Endothelial cell of hepatic sinusoid (primary cell): Measurements from ENCODE around the gene GLUD1.
"Not testable (repeated sequence)": the region's sequence is repeated elsewhere in the genome, so short reads cannot be mapped to it uniquely, and the experiment has no call there.

Experiments used
- in situ Hi-C: cut with HindIII; loops from 2 replicates; pipeline ENCODE4 v1.10.0; 2017; ENCODE audit warnings: low sequenced_read_pairs

GLUD1 gene

DNA sequence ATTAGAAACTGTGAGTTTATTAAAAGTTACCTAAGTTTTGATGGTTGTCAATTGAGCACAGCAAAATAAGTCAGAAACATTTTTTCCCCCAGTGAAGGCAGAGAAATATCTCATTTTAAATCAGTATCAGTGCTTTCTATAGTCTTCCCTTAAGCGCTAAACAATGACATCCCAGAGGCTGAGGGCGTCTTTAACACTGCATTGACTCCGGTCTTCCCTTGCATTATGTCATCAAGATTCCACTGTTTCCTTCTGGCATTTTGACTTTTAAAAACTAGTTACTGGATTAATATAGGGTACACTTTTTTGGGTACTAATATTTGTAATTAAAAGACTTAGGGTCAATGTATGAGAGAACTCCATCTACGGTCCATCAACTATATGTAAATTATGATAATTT lies 3.9 kb downstream of the GLUD1 start:
- in situ Hi-C loops = no loop called here

DNA sequence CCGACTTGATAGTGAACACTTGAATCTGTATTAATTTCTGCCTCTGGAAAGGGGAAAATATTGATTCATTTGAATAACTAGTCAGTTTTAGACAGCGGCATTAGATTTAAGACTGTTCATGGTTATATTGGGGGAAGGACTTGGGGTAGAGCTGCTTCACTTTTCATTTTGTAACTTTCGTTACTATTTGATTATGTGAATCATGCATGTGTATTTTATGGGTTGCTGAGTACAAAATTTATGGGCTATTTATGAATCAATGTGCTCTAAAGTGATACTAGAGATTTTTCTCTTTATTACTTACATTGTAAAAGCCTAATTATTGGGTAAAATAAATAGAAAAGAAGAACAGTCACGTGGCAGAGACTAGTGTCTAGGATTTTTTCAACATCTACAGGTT lies 4.9 kb downstream of the GLUD1 start:
- in situ Hi-C loops = no loop called here

- in situ Hi-C loops = no loop called here
Observed at GRCh38 chr10:87085537-87085936, 9.1 kb downstream of the GLUD1 start.

DNA sequence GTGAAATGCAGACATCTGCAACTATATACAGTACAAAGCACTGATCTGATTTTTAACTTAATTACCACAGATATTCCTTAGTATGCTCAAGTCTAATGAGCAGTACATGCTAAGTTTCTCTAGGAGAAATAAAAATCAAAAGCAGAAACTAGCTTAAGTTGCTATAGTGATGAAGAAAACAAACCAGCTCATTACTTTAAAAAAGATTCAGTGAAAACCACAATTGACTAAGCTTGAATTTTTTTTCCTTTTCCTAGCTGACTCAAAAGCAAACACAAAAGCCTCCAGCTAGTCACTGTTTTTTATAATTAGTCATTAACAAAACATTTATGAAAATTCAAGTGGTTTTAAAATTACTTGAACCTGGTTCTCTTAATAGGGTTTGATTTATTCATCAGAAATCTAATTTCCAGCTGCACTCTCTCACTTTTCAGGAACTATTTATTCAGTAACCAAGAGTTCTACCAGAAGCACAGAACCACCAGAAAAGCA lies 10.3 kb downstream of the GLUD1 start:
- in situ Hi-C loops = not testable (repeated sequence)

GRCh38 chr10:87083576-87084290 lies 10.9 kb downstream of the GLUD1 start:
- in situ Hi-C loops = not testable (repeated sequence)

DNA sequence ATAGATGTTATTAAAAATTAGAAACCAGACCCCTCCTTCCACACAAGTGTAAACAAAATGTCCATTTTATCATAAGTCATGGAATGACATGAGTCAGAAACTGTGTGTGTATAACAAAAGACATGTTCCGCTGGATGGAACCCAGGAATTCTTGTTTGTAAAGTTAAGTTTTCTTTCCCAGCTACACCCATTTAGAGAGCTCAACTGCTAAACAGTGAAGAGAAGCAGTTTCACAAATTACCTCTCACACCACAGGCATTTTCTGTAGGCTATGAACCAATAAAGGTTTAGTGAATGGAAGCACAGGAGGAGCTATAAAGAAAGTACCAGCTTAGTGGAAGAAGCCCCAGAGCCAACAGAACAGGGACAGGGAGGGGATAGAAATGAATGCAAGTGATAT lies 12.4 kb downstream of the GLUD1 start:
- in situ Hi-C loops = not testable (repeated sequence)

- in situ Hi-C loops = not testable (repeated sequence)
Observed at GRCh38 chr10:87081574-87081973, 13.1 kb downstream of the GLUD1 start.

DNA sequence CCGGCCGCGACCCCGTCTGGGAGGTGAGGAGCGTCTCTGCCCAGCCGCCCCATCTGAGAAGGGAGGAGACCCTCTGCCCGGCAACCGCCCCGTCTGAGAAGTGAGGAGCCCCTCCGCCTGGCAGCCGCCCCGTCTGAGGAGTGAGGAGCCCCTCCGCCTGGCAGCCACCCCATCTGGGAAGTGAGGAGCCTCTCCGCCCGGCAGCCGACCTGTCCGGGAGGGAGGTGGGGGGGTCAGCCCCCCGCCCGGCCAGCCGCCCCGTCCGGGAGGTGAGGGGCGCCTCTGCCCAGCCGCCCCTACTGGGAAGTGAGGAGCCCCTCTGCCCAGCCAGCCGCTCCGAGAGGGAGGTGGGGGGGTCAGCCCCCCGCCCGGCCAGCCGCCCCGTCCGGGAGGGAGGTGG lies 14.0 kb downstream of the GLUD1 start:
- in situ Hi-C loops = not testable (repeated sequence)

DNA sequence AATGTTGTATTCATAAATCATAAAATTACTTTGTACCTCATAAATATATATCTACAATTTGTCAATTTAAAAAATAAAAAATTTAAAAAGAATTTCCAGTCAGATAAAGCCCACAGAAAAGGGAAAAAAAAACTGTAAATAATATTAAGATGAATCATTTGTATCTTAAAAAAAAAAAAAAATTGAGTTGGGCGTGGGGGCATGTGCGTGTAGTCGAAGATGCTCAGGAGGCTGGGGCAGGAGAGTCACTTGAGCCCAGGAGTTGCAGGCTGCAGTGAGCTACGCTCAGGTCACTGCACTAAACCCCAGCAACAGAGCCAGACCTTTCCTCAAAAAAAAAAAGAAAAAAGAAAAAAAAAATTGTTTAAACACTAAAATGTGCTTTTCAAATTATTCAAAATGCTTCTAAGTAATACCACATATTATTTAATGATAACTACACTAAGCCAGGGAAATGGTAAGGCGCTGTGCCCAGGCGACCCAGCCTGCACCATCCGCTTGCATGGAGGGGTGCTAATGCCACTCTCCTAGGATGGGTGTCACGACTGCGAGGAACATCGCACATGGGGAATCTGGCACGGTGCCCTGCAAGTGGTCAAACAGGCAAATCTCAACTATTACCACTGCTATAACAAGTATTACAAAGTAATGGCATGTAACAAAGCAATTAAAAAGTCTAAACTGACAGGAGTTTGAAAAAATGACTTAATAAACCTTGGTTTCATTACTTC lies 15.4 kb downstream of the GLUD1 start:
- in situ Hi-C loops = no loop called here

DNA sequence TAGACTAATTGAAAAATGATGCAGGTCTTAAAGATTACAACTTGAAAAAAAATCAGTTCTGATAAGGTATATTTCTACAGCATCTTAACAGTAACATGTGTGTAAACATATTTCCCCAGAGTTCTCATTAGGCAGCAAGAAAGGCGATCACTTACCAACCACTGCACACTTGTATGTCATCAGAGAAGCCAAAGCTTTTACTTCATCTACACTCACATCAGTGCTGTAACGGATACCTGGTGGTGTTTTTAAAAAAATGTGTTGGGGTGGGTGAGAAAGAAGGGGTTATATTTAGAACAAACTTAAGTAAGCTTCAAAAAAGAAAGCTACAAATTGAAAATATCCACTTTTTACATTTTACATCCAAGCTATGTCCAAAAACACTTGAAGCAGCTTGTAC lies 18.2 kb downstream of the GLUD1 start:
- in situ Hi-C loops = not testable (repeated sequence)

DNA sequence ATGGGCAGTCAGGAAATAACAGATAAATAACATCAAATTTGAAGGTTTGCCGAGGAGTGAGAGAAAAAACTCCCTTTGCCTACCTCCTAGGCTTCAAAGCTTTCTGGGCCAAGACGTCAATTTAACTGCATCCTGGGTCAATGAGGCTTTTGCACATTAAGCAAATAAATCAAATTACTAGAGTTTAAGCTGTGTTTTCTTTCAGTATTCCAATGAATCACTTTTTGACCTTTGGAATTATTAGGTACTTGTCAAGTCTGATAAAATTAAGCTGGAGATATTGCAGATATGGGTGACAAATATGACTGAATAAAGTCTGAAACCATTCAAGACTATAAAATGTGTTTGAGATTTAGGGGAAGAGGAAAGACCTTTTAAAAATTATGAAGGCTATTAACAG lies 22.2 kb downstream of the GLUD1 start:
- in situ Hi-C loops = no loop called here

- in situ Hi-C loops = no loop called here
Observed at GRCh38 chr10:87068281-87068680, 26.4 kb downstream of the GLUD1 start.

GRCh38 chr10:87066865-87067264 lies 27.8 kb downstream of the GLUD1 start:
- in situ Hi-C loops = no loop called here

GRCh38 chr10:87066178-87066577 lies 28.5 kb downstream of the GLUD1 start:
- in situ Hi-C loops = no loop called here

DNA sequence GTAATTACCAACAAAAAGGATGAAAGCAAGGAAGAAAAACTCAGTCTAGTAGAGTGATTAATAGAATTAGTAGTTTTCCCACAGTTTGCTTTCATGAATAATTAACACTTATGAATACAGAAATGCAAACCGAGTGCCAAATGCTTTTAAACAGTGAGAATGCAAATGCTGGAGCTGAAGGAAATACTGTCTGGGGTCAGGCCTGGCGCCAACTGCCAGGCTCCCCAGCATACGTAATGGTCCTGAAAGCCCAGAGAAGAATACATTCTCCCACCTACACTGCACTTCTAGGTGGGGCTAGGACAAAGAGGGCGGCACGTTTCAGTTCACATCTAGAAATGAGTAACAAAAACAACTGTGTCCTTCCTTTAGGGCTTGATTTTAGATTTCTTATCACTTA lies 30.0 kb downstream of the GLUD1 start:
- in situ Hi-C loops = no loop called here

GRCh38 chr10:87060280-87060928 lies 34.2 kb downstream of the GLUD1 start:
- in situ Hi-C loops = no loop called here

- in situ Hi-C loops = no loop called here
Observed at GRCh38 chr10:87059401-87059800, 35.2 kb downstream of the GLUD1 start.

- in situ Hi-C loops = no loop called here
Observed at GRCh38 chr10:87058171-87058570, 36.5 kb downstream of the GLUD1 start.

GRCh38 chr10:87054373-87055295 lies 40.0 kb downstream of the GLUD1 start:
- in situ Hi-C loops = no loop called here

- in situ Hi-C loops = no loop called here
Observed at GRCh38 chr10:87053577-87054181, 41.0 kb downstream of the GLUD1 start.
